Tibial nerve (tissue), 4 donors: ENCODE measurements around the gene UNC45A. TPM values are rescaled to one million over a fixed set of nuclear protein-coding genes. Genes with fewer than 3 reads are reported as not detected.

Source experiments
- DNase-seq, 2 donors: peaks; one replicate each; pipeline ENCODE4 v3.0.0-alpha.2; 2019; ENCODE audit warnings: low spot score in 2 of 2
- H3K27ac ChIP-seq, 4 donors: fragments of 200-600 bp; sonication (generic) in 3 of 4; one replicate each; pipeline ENCODE4 v1.5.1; 2017 to 2019; ENCODE audit warnings: mild to moderate bottlenecking in 1 of 4
- H3K27me3 ChIP-seq, 2 donors: fragments of 200-600 bp; sonication (generic) in 1 of 2; one replicate each; pipeline versions ENCODE4 v1.5.1 to v1.6.0; 2017 to 2019
- H3K36me3 ChIP-seq, 3 donors: fragments of 200-600 bp; sonication (generic); one replicate each; pipeline ENCODE4 v1.5.1; 2018 to 2019
- H3K4me1 ChIP-seq, 4 donors: fragments of 200-600 bp; sonication (generic) in 3 of 4; one replicate each; pipeline ENCODE4 v1.5.1; 2017 to 2019
- H3K4me3 ChIP-seq, 4 donors: fragments of 200-600 bp; sonication (generic) in 3 of 4; one replicate each; pipeline ENCODE4 v1.5.1; 2017 to 2019; ENCODE audit warnings: mild to moderate bottlenecking in 1 of 4, moderate library complexity in 1 of 4
- H3K9me3 ChIP-seq, 4 donors: fragments of 200-600 bp; sonication (generic) in 3 of 4; one replicate each; pipeline ENCODE4 v1.5.1; 2017 to 2019
- CTCF ChIP-seq, 5 experiments: fragments of 200-600 bp in 3 of 5; fragments of 450-650 bp in 2 of 5; sonication (generic) in 3 of 5; IDR thresholded peaks; one replicate each; pipeline ENCODE4 v1.5.1; 2016 to 2019; ENCODE audit warnings: antibody characterized with exemption in 5 of 5, mild to moderate bottlenecking in 3 of 5, moderate library complexity in 2 of 5
- EP300 ChIP-seq, 2 donors: sonication (generic); formaldehyde crosslinking; IDR thresholded peaks; one replicate each; pipeline ENCODE4 v1.6.1; 2017; ENCODE audit warnings: antibody characterized with exemption in 2 of 2, mild to moderate bottlenecking in 1 of 2
- POLR2A ChIP-seq, 2 donors: fragments of 450-650 bp; IDR thresholded peaks; one replicate each; pipeline ENCODE4 v1.6.1; 2017; ENCODE audit warnings: antibody characterized with exemption in 2 of 2, mild to moderate bottlenecking in 2 of 2, moderate library complexity in 2 of 2
- WGBS, 2 donors: methylation state at CpG; one replicate each; pipeline ENCODE4 v1.1.5; 2018; 5-methylcytosine and 5-hydroxymethylcytosine counted together
- total RNA-seq, 4 donors: library from RNA; depleted of rRNA; stranded (reverse); fragments of >200 nt; gene quantifications; one replicate each; pipeline ENCODE4 v1.1.0, GENCODE V29; 2016

UNC45A gene
- total RNA-seq, 4 donors from 2014 or later, result 47.7 to 64.2 (median 58.4) TPM

- WGBS, 2 donors, result 3 to 5% methylated on average over 38 to 46 of the region's 69 CpGs
- H3K4me3 ChIP-seq, result peak within 1 kb of the TSS; percentile 87 to 95 (median 88)
- peak within 1 kb of the TSS; percentile 81 to 96 (median 93) for H3K27ac ChIP-seq
- peak; percentile 90 to 92 for DNase-seq
- H3K27me3 ChIP-seq, result no peaks in the 10 kb centered on the region
- peak in 1 of 5 experiments; percentile 38 for TF ChIP-seq CTCF (IDR thresholded peaks at IDR 0.05)
- TF ChIP-seq EP300 (IDR thresholded peaks at IDR 0.05), result peak; percentile 31 to 80
- peak in 1 of 2 donors; percentile 64 for TF ChIP-seq POLR2A (IDR thresholded peaks at IDR 0.05)
- peaks cover 0 to 47% (median 24%) of the 10 kb centered on the region in 4 donors for H3K4me1 ChIP-seq
- H3K36me3 ChIP-seq, result peaks cover 0 to 43% (median 11%) of the 10 kb centered on the region in 3 donors
- no peaks in the 10 kb centered on the region for H3K9me3 ChIP-seq
These were observed 19.9 kb downstream of the UNC45A start, which contains the start of gene RCCD1 for GRCh38 chr15:90954712-90955623. Gene RCCD1, plus strand, starts transcription at chr15:90954884. Its CDS starts 1,851 bp downstream, at chr15:90956735.

GRCh38 chr15:90955624-90956273 lies 20.7 kb downstream of the UNC45A start:
- Histone ChIP-seq H3K27ac (peak overlapping the region in 1 of 4 donors; percentile 93), H3K9me3 (no peaks in the 10 kb centered on the region), H3K4me3 (peak overlapping the region in 3 of 4 donors; percentile 87 to 95 (median 87)), H3K36me3 (peaks cover 0 to 43% (median 5%) of the 10 kb centered on the region in 3 donors), H3K27me3 (no peaks in the 10 kb centered on the region), H3K4me1 (peaks cover 0 to 55% (median 24%) of the 10 kb centered on the region in 4 donors)
- DNase-seq, result no peak
- TF ChIP-seq POLR2A (IDR thresholded peaks at IDR 0.05) (no peak), CTCF (IDR thresholded peaks at IDR 0.05) (no peak), EP300 (IDR thresholded peaks at IDR 0.05) (no peak)
- WGBS, 2 donors, result 77 to 78% methylated on average over 19 to 20 of the region's 20 CpGs

GRCh38 chr15:90956274-90957030 lies 21.4 kb downstream of the UNC45A start:
- peak; percentile 94 to 97 (median 95) for TF ChIP-seq CTCF (IDR thresholded peaks at IDR 0.05)
- TF ChIP-seq EP300 (IDR thresholded peaks at IDR 0.05), result no peak
- DNase-seq, result peak; percentile 63 to 76
- peaks cover 0 to 56% (median 24%) of the 10 kb centered on the region in 4 donors for H3K4me1 ChIP-seq
- no peaks in the 10 kb centered on the region for H3K9me3 ChIP-seq
- H3K27ac ChIP-seq, result peak overlapping the region; percentile 10 to 82 (median 78)
- H3K27me3 ChIP-seq, result no peaks in the 10 kb centered on the region
- peak overlapping the region; percentile 44 to 71 (median 67) for H3K4me3 ChIP-seq
- peaks cover 0 to 43% (median 5%) of the 10 kb centered on the region in 3 donors for H3K36me3 ChIP-seq
- 8 to 10% methylated on average over 44 of the region's 56 CpGs for WGBS, 2 donors

- TF ChIP-seq EP300 (IDR thresholded peaks at IDR 0.05), result no peak
- TF ChIP-seq POLR2A (IDR thresholded peaks at IDR 0.05), result no peak
- TF ChIP-seq CTCF (IDR thresholded peaks at IDR 0.05), result no peak
- peak overlapping the region; percentile 44 to 71 (median 67) for H3K4me3 ChIP-seq
- no peaks in the 10 kb centered on the region for H3K27me3 ChIP-seq
- 22 to 35% methylated on average over 22 to 25 of the region's 63 CpGs for WGBS, 2 donors
- no peak for DNase-seq
- peak overlapping the region; percentile 10 to 82 (median 78) for H3K27ac ChIP-seq
- H3K9me3 ChIP-seq, result no peaks in the 10 kb centered on the region
- H3K36me3 ChIP-seq, result peaks cover 0 to 43% (median 5%) of the 10 kb centered on the region in 3 donors
- peaks cover 0 to 56% (median 24%) of the 10 kb centered on the region in 4 donors for H3K4me1 ChIP-seq
These were observed 22.1 kb downstream of the UNC45A start for GRCh38 chr15:90957031-90957790.
